HG02759 (cell line): ENCODE results near the gene PSME4.

Source experiments
- ATAC-seq: cut with Tn5 transposase; IDR thresholded peaks from one replicate; pipeline ENCODE4 v1.9.1; 2021; ENCODE audit warnings: mild to moderate bottlenecking, moderate library complexity; ENCODE audit not compliant: unreplicated experiment

Gene PSME4

GRCh38 chr2:53901192-53901591 is 69.6 kb downstream of the PSME4 start:
- ATAC-seq = no peak

GRCh38 chr2:53896864-53897263 is 73.9 kb downstream of the PSME4 start:
- no peak for ATAC-seq

- ATAC-seq = no peak
Measured at GRCh38 chr2:53886406-53887280, 84.2 kb downstream of the PSME4 start.

GRCh38 chr2:53884883-53885282 is 85.9 kb downstream of the PSME4 start:
- no peak for ATAC-seq

- ATAC-seq = no peak
Measured at GRCh38 chr2:53881986-53882385, 88.8 kb downstream of the PSME4 start.

GRCh38 chr2:53881360-53881759 is 89.4 kb downstream of the PSME4 start:
- no peak for ATAC-seq

GRCh38 chr2:53880756-53881155 is 90.0 kb downstream of the PSME4 start:
- ATAC-seq = no peak

- ATAC-seq = no peak
Measured at GRCh38 chr2:53877556-53877955, 93.2 kb downstream of the PSME4 start.

GRCh38 chr2:53877112-53877511 is 93.7 kb downstream of the PSME4 start:
- ATAC-seq = no peak

GRCh38 chr2:53874401-53874950 is 96.3 kb downstream of the PSME4 start:
- ATAC-seq = no peak

- ATAC-seq = no peak
Measured at GRCh38 chr2:53867773-53868172, 103.0 kb downstream of the PSME4 start.

GRCh38 chr2:53867169-53867568 is 103.6 kb downstream of the PSME4 start:
- ATAC-seq = no peak

- ATAC-seq = no peak
Measured at GRCh38 chr2:53865962-53866361, 104.8 kb downstream of the PSME4 start.

- ATAC-seq = no peak
Measured at GRCh38 chr2:53865264-53865663, 105.5 kb downstream of the PSME4 start.

- ATAC-seq = no peak
Measured at GRCh38 chr2:53863538-53864227, 107.1 kb downstream of the PSME4 start.

GRCh38 chr2:53861824-53862223 is 109.0 kb downstream of the PSME4 start:
- no peak for ATAC-seq

- ATAC-seq = no peak
Measured at GRCh38 chr2:53859206-53860181, 111.3 kb downstream of the PSME4 start, which contains the start of gene GPR75. GPR75 (minus strand) TSS chr2:53859967; CDS start chr2:53854756, 5,211 bp downstream.

GRCh38 chr2:53856272-53856671 is 114.5 kb downstream of the PSME4 start:
- ATAC-seq = no peak

- peak; percentile 44 for ATAC-seq
Measured at GRCh38 chr2:53854678-53855077, 116.1 kb downstream of the PSME4 start.

- ATAC-seq = no peak
Measured at GRCh38 chr2:53852532-53852931, 118.3 kb downstream of the PSME4 start.
